Hepatocyte (in vitro differentiated cells): ENCODE measurements around the gene ALDH1L1.

ENCODE experiments used
- CTCF ChIP-seq: fragments of 200-600 bp; sonication (generic); IDR thresholded peaks from 2 replicates; pipeline ENCODE4 v1.5.1; 2016; ENCODE audit warnings: antibody characterized with exemption, mild to moderate bottlenecking; ENCODE audit not compliant: poor library complexity
- EZH2 ChIP-seq: fragments of 200-600 bp; sonication (generic); IDR thresholded peaks from 2 replicates; pipeline ENCODE4 v1.6.1; 2016; ENCODE audit warnings: antibody characterized with exemption, mild to moderate bottlenecking, borderline replicate concordance

- TF ChIP-seq CTCF (no peak), EZH2 (no peak)
Measured at GRCh38 chr3:126087552-126088175, 92.7 kb downstream of the ALDH1L1 start.
